ENCODE measurements around the gene ADARB1. TPM values are rescaled to one million over a fixed set of nuclear protein-coding genes. Genes with fewer than 3 reads are reported as not detected.

Gene ADARB1
- total RNA-seq, 1 donor from 2014 or later: 5.1 TPM

GRCh38 chr21:45154511-45155508, 80.4 kb downstream of the ADARB1 start:
- H3K9me3 ChIP-seq (ENCODE audit: low read depth): no peaks in the 10 kb centered on the region
- no peak overlapping the region for H2AFZ ChIP-seq (replicated peaks)
- no peak overlapping the region for H3K27ac ChIP-seq
- H3K9ac ChIP-seq: no peak overlapping the region
- H4K20me1 ChIP-seq (ENCODE audit: low read depth): peaks cover 3% of the 10 kb centered on the region
- no peak overlapping the region for H3K4me2 ChIP-seq
- Mint-ChIP-seq H3K4me1 (peaks cover 46% of the 10 kb centered on the region), H3K27ac (peak overlapping the region; percentile 94), H3K27me3 (ENCODE audit: insufficient read depth, low read depth) (peaks cover 6% of the 10 kb centered on the region), H3K36me3 (peaks cover 3% of the 10 kb centered on the region), H3K4me3 (no peak overlapping the region), H3K9me3 (no peaks in the 10 kb centered on the region)
- no peaks in the 10 kb centered on the region for H3K79me2 ChIP-seq (ENCODE audit: low read depth)
- TF ChIP-seq EZH2phosphoT487 (IDR thresholded peaks at IDR 0.05) (no peak), EZH2 (IDR thresholded peaks at IDR 0.05) (no peak)
- TF ChIP-seq, protein P1, sequence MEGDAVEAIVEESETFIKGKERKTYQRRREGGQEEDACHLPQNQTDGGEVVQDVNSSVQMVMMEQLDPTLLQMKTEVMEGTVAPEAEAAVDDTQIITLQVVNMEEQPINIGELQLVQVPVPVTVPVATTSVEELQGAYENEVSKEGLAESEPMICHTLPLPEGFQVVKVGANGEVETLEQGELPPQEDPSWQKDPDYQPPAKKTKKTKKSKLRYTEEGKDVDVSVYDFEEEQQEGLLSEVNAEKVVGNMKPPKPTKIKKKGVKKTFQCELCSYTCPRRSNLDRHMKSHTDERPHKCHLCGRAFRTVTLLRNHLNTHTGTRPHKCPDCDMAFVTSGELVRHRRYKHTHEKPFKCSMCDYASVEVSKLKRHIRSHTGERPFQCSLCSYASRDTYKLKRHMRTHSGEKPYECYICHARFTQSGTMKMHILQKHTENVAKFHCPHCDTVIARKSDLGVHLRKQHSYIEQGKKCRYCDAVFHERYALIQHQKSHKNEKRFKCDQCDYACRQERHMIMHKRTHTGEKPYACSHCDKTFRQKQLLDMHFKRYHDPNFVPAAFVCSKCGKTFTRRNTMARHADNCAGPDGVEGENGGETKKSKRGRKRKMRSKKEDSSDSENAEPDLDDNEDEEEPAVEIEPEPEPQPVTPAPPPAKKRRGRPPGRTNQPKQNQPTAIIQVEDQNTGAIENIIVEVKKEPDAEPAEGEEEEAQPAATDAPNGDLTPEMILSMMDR (IDR thresholded peaks at IDR 0.05): no peak
- H3F3A ChIP-seq (ENCODE audit: low read depth): peaks cover 19% of the 10 kb centered on the region
- DNase-seq (ENCODE audit: low spot score): no peak
- H3K4me3 ChIP-seq: no peak overlapping the region
- H3K4me1 ChIP-seq: peaks cover 20% of the 10 kb centered on the region
- H3K27me3 ChIP-seq: no peaks in the 10 kb centered on the region
- H3K36me3 ChIP-seq: no peaks in the 10 kb centered on the region

DNA sequence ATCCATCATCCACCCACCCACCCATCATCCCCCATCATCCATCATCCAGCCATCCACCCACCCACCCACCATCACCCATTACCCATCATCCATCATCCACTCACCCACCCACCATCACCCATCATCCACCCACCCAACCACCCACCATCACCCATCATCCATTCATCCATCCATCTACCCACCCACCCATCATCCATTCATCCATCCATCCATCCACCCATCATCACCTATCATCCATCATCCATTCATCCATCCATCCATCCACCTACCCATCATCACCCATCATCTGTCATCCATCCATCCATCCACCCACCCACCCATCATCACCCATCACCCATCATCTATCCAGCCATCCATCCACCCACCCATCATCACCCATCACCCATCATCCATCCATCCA, 81.5 kb downstream of the ADARB1 start:
- Mint-ChIP-seq H3K9me3 (no peaks in the 10 kb centered on the region), H3K4me3 (no peak overlapping the region), H3K4me1 (peaks cover 52% of the 10 kb centered on the region), H3K27ac (no peak overlapping the region), H3K27me3 (ENCODE audit: insufficient read depth, low read depth) (peaks cover 4% of the 10 kb centered on the region), H3K36me3 (peaks cover 3% of the 10 kb centered on the region)
- no peaks in the 10 kb centered on the region for H3K36me3 ChIP-seq
- H3K4me1 ChIP-seq: peaks cover 27% of the 10 kb centered on the region
- H3K4me2 ChIP-seq: no peak overlapping the region
- H3K79me2 ChIP-seq (ENCODE audit: low read depth): no peaks in the 10 kb centered on the region
- H4K20me1 ChIP-seq (ENCODE audit: low read depth): peaks cover 3% of the 10 kb centered on the region
- no peak overlapping the region for H3K27ac ChIP-seq
- H3K9me3 ChIP-seq (ENCODE audit: low read depth): no peaks in the 10 kb centered on the region
- no peak for DNase-seq (ENCODE audit: low spot score)
- no peak overlapping the region for H2AFZ ChIP-seq (replicated peaks)
- peaks cover 14% of the 10 kb centered on the region for H3F3A ChIP-seq (ENCODE audit: low read depth)
- H3K9ac ChIP-seq: no peak overlapping the region
- TF ChIP-seq, protein P1 (IDR thresholded peaks at IDR 0.05): no peak
- no peak for TF ChIP-seq EZH2phosphoT487 (IDR thresholded peaks at IDR 0.05)
- TF ChIP-seq EZH2 (IDR thresholded peaks at IDR 0.05): no peak
- no peak overlapping the region for H3K4me3 ChIP-seq
- no peaks in the 10 kb centered on the region for H3K27me3 ChIP-seq

DNA sequence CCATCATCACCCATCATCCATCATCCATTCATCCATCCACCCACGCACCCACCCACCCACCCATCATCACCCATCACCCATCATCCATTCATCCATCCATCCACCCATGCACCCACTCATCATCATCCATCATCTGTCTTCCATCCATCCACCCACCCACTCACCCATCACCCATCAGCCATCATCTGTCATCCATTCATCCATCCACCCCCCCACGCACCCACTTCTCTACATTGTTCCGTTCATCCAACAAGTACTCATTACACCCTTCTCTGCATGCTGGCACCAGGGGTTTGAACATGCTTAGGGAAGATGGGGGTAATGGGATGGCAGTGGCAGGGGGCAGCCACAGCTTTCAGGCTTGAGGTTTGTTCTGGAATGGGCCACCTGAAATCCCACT, 82.1 kb downstream of the ADARB1 start:
- H3K79me2 ChIP-seq (ENCODE audit: low read depth): no peaks in the 10 kb centered on the region
- H3K27ac ChIP-seq: no peak overlapping the region
- no peak for TF ChIP-seq EZH2phosphoT487 (IDR thresholded peaks at IDR 0.05)
- no peak for TF ChIP-seq EZH2 (IDR thresholded peaks at IDR 0.05)
- TF ChIP-seq, protein P1 (IDR thresholded peaks at IDR 0.05): no peak
- DNase-seq (ENCODE audit: low spot score): no peak
- no peaks in the 10 kb centered on the region for H3K27me3 ChIP-seq
- H3K4me2 ChIP-seq: no peak overlapping the region
- no peak overlapping the region for H3K4me3 ChIP-seq
- no peak overlapping the region for H3K9ac ChIP-seq
- peaks cover 8% of the 10 kb centered on the region for H3F3A ChIP-seq (ENCODE audit: low read depth)
- Mint-ChIP-seq H3K4me3 (no peak overlapping the region), H3K9me3 (no peaks in the 10 kb centered on the region), H3K4me1 (peaks cover 50% of the 10 kb centered on the region), H3K27ac (no peak overlapping the region), H3K27me3 (ENCODE audit: insufficient read depth, low read depth) (peaks cover 2% of the 10 kb centered on the region), H3K36me3 (peaks cover 3% of the 10 kb centered on the region)
- no peaks in the 10 kb centered on the region for H3K9me3 ChIP-seq (ENCODE audit: low read depth)
- H3K36me3 ChIP-seq: no peaks in the 10 kb centered on the region
- H2AFZ ChIP-seq (replicated peaks): no peak overlapping the region
- no peaks in the 10 kb centered on the region for H4K20me1 ChIP-seq (ENCODE audit: low read depth)
- H3K4me1 ChIP-seq: peaks cover 27% of the 10 kb centered on the region
